Right lobe of liver (tissue), 6 donors: Measurements from ENCODE around the gene FTO. TPM values are rescaled to one million over a fixed set of nuclear protein-coding genes. Genes with fewer than 3 reads are reported as not detected.

Experiments used
- ATAC-seq, 4 donors: fragments of 200-7000 bp; cut with Tn5 transposase; one replicate each; pipeline ENCODE4 v1.9.1; 2020; ENCODE audit warnings: mild to moderate bottlenecking in 4 of 4, moderate library complexity in 4 of 4
- DNase-seq, 3 donors: peaks; one replicate each; pipeline ENCODE4 v3.0.0-alpha.2; 2020
- H3K27ac ChIP-seq, 3 donors: fragments of 200-600 bp; one replicate each; pipeline ENCODE4 v1.8.0; 2022
- H3K27me3 ChIP-seq, 2 donors: fragments of 200-600 bp; one replicate each; pipeline ENCODE4 v1.8.0; 2022
- H3K36me3 ChIP-seq, 4 donors: fragments of 200-600 bp; sonication (generic) in 1 of 4; one replicate each; pipeline versions ENCODE4 v1.5.1 to v1.8.0; 2017 to 2022; ENCODE audit warnings: control low read depth in 1 of 4
- H3K4me1 ChIP-seq, 4 donors: fragments of 200-600 bp; sonication (generic) in 1 of 4; one replicate each; pipeline versions ENCODE4 v1.5.1 to v1.8.0; 2017 to 2022; ENCODE audit warnings: control low read depth in 1 of 4
- H3K4me3 ChIP-seq, 3 donors: fragments of 200-600 bp; one replicate each; pipeline ENCODE4 v1.8.0; 2022
- H3K9me3 ChIP-seq, 4 donors: fragments of 200-600 bp; sonication (generic) in 1 of 4; one replicate each; pipeline versions ENCODE4 v1.5.1 to v1.8.0; 2017 to 2022; ENCODE audit warnings: control low read depth in 1 of 4
- POLR2A ChIP-seq: fragments of 450-650 bp; IDR thresholded peaks from one replicate; pipeline ENCODE4 v1.6.1; 2017; ENCODE audit warnings: antibody characterized with exemption, mild to moderate bottlenecking
- WGBS: methylation state at CpG from one replicate; pipeline ENCODE4 v1.1.6; 2018; ENCODE audit warnings: low coverage, low lambda C conversion rate; ENCODE audit not compliant: insufficient coverage; ENCODE audit errors: missing lambda C conversion rate; 5-methylcytosine and 5-hydroxymethylcytosine counted together
- intact Hi-C, 2 donors: fragments of 100-400 bp; cut with DNase I; formaldehyde crosslinking; loops; one replicate each; pipeline versions ENCODE4 v1.11.2 to v1.14.1; 2022
- total RNA-seq, 6 experiments: library from RNA; depleted of rRNA in 2 of 6; stranded (reverse); fragments of >200 nt in 2 of 6; fragmentation: NEBNext Ultra II Directional in 3 of 6; extraction: Animal tissue kit (Norgen Biotek cat#: 25700) in 3 of 6; gene quantifications; one replicate each; pipeline versions ENCODE4 v1.1.0 to v1.2.4, GENCODE V29; 2016 to 2023
- TF ChIP-seq, protein P1 (sequence below), 4 donors: fragments of 200-600 bp in 3 of 4; fragments of 450-650 bp in 1 of 4; IDR thresholded peaks; one replicate each; pipeline versions ENCODE4 v1.5.1 to v1.8.0; 2016 to 2022; ENCODE audit warnings: antibody characterized with exemption in 4 of 4, mild to moderate bottlenecking in 2 of 4
- donor health status: DM: no; HTN: yes; CAD: no.
- donor health status: DM: no; HTN: no; CAD: no.
- donor health status: DM: no; HTN: no; CAD: no.
- donor health status: DM: no; HTN: yes; CAD: no.
- donor health status: DM: no; HTN: yes; CAD: no.

The FTO gene
- total RNA-seq, 6 experiments from 2014 or later = 28.9 to 51.6 (median 33.6) TPM

DNA sequence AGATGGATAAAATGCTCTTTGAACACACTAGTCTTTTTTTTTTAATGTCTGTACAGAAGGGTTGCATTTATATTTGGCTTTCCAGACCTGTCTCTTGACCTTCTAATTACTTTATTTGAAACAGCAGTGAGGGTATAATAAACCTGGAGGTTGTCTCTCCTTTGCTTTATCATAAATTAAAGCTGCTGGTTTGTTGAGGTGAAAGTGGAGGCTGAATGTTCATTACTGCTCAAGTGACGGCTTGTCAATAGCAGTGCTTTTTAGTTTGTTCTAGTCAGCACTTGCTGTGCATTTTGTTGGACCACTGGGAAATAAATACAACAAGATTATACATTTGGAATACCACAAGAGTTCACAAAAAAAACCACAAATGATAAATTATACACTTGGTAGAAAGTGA is 318.4 kb downstream of the FTO start:
- Histone ChIP-seq H3K27ac (no peak overlapping the region), H3K27me3 (no peaks in the 10 kb centered on the region), H3K36me3 (no peaks in the 10 kb centered on the region), H3K9me3 (no peaks in the 10 kb centered on the region), H3K4me1 (no peaks in the 10 kb centered on the region), H3K4me3 (no peak overlapping the region)
- intact Hi-C loops = no loop called here
- TF ChIP-seq POLR2A = no peak
- TF ChIP-seq, protein P1, sequence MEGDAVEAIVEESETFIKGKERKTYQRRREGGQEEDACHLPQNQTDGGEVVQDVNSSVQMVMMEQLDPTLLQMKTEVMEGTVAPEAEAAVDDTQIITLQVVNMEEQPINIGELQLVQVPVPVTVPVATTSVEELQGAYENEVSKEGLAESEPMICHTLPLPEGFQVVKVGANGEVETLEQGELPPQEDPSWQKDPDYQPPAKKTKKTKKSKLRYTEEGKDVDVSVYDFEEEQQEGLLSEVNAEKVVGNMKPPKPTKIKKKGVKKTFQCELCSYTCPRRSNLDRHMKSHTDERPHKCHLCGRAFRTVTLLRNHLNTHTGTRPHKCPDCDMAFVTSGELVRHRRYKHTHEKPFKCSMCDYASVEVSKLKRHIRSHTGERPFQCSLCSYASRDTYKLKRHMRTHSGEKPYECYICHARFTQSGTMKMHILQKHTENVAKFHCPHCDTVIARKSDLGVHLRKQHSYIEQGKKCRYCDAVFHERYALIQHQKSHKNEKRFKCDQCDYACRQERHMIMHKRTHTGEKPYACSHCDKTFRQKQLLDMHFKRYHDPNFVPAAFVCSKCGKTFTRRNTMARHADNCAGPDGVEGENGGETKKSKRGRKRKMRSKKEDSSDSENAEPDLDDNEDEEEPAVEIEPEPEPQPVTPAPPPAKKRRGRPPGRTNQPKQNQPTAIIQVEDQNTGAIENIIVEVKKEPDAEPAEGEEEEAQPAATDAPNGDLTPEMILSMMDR (IDR thresholded peaks at IDR 0.05) = no peak
- DNase-seq = no peak
- ATAC-seq = no peak
- 100% methylated on average over 1 of the region's 1 CpG for WGBS

DNA sequence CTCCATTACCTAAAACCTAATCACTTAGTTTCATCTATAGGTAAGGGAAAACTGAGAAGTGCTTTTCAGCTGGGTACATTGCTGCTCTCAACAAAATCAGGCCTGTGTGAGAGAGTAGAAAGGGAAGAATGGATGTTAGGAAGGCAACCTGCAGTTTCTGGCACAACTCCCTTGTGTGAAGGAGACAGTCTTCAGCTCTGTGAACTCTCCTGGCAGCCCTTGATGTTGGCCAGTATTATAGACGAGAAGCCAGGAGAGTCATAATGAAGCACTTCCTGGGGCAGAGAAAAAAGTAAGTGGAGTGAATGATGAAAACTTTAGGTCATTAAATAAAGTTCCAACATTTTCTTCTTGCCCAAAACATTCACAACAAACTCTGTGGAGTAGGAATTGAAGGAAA is 322.5 kb downstream of the FTO start:
- no peaks in the 10 kb centered on the region for H3K27me3 ChIP-seq
- H3K4me1 ChIP-seq = no peaks in the 10 kb centered on the region
- no peak for ATAC-seq
- DNase-seq = no peak
- intact Hi-C loops = no loop called here
- WGBS = 67% methylated on average over 1 of the region's 1 CpG
- TF ChIP-seq POLR2A = no peak
- TF ChIP-seq, protein P1 (IDR thresholded peaks at IDR 0.05) = no peak
- peaks cover 0 to 2% (median 0%) of the 10 kb centered on the region in 4 donors for H3K36me3 ChIP-seq
- H3K4me3 ChIP-seq = no peak overlapping the region
- H3K9me3 ChIP-seq = peaks cover 0 to 7% (median 0%) of the 10 kb centered on the region in 4 donors
- no peak overlapping the region for H3K27ac ChIP-seq

DNA sequence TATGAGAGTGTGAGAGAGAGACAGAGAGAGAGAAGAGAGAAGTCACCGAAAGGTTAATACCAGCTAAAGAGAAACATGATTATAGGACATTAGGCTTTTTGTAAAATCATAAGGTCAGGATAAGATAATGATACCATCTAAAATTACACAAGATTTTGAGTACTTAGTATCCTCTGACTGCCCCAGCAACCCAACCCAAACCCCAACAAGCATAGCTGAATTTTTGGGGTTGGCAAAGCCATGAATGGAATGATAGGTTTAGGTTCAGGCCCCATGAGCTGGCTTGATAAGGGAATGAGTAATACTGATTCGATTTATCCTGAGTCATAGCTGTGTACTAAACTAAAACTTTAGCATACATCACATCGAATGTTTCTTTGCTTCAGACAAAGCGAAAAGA is 323.1 kb downstream of the FTO start:
- no peak for TF ChIP-seq POLR2A
- TF ChIP-seq, protein P1 (IDR thresholded peaks at IDR 0.05) = no peak
- WGBS = 91% methylated on average over 4 of the region's 4 CpGs
- no peak for DNase-seq
- Histone ChIP-seq H3K36me3 (peaks cover 0 to 2% (median 0%) of the 10 kb centered on the region in 4 donors), H3K9me3 (peaks cover 0 to 7% (median 0%) of the 10 kb centered on the region in 4 donors), H3K4me3 (no peak overlapping the region), H3K4me1 (no peaks in the 10 kb centered on the region), H3K27ac (no peak overlapping the region), H3K27me3 (no peaks in the 10 kb centered on the region)
- intact Hi-C loops = no loop called here
- no peak for ATAC-seq

DNA sequence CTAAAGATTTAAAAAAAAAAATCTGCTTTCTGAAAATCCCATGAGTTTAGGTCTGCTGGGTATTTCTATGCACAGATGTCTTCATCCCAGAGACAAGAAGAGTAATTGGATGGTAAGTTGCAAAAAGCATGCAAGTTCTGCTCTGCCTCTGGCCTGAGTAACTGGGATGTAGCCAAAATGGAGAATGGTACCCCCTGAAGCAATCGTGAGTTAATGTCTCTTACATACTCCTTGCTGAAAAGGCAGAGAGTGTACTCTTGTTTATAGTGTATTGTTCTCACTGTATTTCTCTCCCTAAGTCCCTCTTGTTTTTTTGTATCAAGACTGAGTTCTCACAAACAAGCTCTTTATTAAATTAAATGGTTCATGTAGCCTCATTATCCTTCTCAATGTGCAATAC is 323.6 kb downstream of the FTO start:
- ATAC-seq = no peak
- Histone ChIP-seq H3K27ac (no peak overlapping the region), H3K4me3 (no peak overlapping the region), H3K27me3 (no peaks in the 10 kb centered on the region), H3K4me1 (no peaks in the 10 kb centered on the region), H3K9me3 (peaks cover 0 to 7% (median 0%) of the 10 kb centered on the region in 4 donors), H3K36me3 (peaks cover 0 to 2% (median 0%) of the 10 kb centered on the region in 4 donors)
- 75% methylated on average over 1 of the region's 1 CpG for WGBS
- intact Hi-C loops = no loop called here
- DNase-seq = no peak
- TF ChIP-seq POLR2A = no peak
- TF ChIP-seq, protein P1 (IDR thresholded peaks at IDR 0.05) = no peak

DNA sequence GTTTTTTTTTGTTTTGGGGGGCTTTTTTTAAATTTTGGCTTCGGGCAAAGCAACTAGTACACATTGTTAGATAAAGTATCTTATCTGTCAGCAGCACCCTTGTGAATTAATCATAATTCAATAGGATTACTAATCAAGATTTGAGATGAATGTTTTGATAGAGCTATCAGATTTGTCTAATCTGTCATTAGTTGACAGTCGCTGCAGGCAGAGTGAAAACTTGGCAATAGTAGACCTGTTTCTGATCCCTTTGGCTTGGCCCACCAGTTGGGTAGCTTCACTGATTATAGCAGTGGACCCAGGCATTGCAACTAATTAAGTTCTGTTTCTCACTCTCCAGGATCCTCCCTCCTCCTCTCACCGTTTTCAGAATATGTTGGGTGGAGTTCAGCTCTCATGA is 324.0 kb downstream of the FTO start:
- no peak for DNase-seq
- H3K27me3 ChIP-seq = no peaks in the 10 kb centered on the region
- no peak overlapping the region for H3K27ac ChIP-seq
- H3K9me3 ChIP-seq = peaks cover 0 to 7% (median 0%) of the 10 kb centered on the region in 4 donors
- H3K4me1 ChIP-seq = no peaks in the 10 kb centered on the region
- WGBS = 84% methylated on average over 3 of the region's 3 CpGs
- H3K36me3 ChIP-seq = peaks cover 0 to 2% (median 0%) of the 10 kb centered on the region in 4 donors
- intact Hi-C loops = no loop called here
- ATAC-seq = no peak
- no peak overlapping the region for H3K4me3 ChIP-seq
- TF ChIP-seq, protein P1 (IDR thresholded peaks at IDR 0.05) = no peak
- no peak for TF ChIP-seq POLR2A
